HTR-8/SVneo (cell line): Measurements from ENCODE around the gene FAM47E.

Experiments used
- DNase-seq: peaks from one replicate; pipeline ENCODE4 v3.0.0; 2011; ENCODE audit warnings: low spot score, mixed read lengths; ENCODE audit not compliant: insufficient read length
- FAIRE-seq: peaks from 2 replicates; lab custom pipeline; 2011; peaks lifted over from hg19 to GRCh38; lab: Jason Lieb, UNC

The FAM47E gene

DNA sequence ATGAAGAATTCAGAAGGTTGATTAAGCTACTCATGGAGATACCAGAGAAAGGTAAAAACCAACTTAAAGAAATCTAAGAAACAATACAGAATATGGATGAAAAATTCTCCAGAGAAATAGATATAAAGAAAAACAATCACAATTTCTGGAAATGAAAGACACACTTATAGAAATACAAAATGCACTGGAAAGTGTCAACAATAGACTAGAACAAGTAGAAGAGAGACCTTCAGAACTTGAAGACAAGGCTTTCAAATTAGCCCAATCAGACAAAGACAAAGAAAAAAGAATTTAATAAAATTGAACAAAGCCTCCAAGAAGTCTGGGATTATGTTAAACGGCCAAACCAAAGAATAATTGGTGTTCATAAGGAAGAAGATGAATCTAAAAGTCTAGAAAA is 64.6 kb downstream of the FAM47E start:
- DNase-seq (no peak), FAIRE-seq (no peak)

DNA sequence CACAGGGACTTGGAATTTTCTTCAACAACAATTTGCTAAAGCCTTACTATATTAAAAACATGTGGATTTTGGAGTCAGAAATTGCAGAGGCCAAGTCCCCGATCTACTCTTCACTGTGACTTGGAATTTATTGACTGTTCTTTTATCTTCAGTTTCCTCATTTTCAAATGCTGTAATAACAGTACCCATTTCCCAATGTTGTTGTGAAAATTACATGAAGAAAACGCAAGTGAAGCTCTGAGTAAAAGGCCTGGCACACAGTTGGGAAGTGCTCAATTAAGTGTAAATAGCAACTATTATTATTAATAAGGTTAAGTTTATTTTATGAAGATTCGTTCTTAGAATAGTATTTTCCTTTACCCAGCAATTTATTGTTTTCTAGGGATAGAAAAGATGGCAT is 70.7 kb downstream of the FAM47E start:
- DNase-seq, result no peak
- no peak for FAIRE-seq

GRCh38 chr4:76325072-76325471 is 73.6 kb downstream of the FAM47E start:
- FAIRE-seq, result no peak

GRCh38 chr4:76326515-76326914 is 75.0 kb downstream of the FAM47E start:
- DNase-seq (no peak), FAIRE-seq (no peak)

More at GRCh38 chr4:76325072-76325471, 73.6 kb downstream of the FAM47E start:
- DNase-seq, result no peak
